HEK293 (cell line): Measurements from ENCODE around the gene ZFYVE19.
A peak's percentile ranks its signal among the peaks of the same experiment; 100 is the strongest.

Experiments
- HOXC10 ChIP-seq: sonication (generic); formaldehyde crosslinking; IDR thresholded peaks from 2 replicates; pipeline ENCODE4 v1.8.1; 2023; ENCODE audit warnings: mild to moderate bottlenecking, missing genetic modification reagents
- KLF1 ChIP-seq: fragments of 450-650 bp; formaldehyde crosslinking; IDR thresholded peaks from 2 replicates; pipeline ENCODE4 v1.5.1; 2016; ENCODE audit warnings: missing biosample characterization, missing genetic modification characterization
- KLF9 ChIP-seq: fragments of 450-650 bp; formaldehyde crosslinking; IDR thresholded peaks from 2 replicates; pipeline ENCODE4 v1.5.1; 2016; ENCODE audit warnings: missing biosample characterization, missing genetic modification characterization, low read depth
- PRDM6 ChIP-seq: fragments of 450-650 bp; formaldehyde crosslinking; IDR thresholded peaks from 2 replicates; pipeline ENCODE4 v1.5.1; 2017; ENCODE audit warnings: missing biosample characterization, missing genetic modification characterization
- SP2 ChIP-seq: fragments of 450-650 bp; formaldehyde crosslinking; IDR thresholded peaks from 2 replicates; pipeline ENCODE4 v1.5.1; 2016; ENCODE audit warnings: missing biosample characterization, missing genetic modification characterization
- ZBTB11 ChIP-seq: fragments of 450-650 bp; formaldehyde crosslinking; conservative IDR thresholded peaks from 2 replicates; pipeline ENCODE4 v1.5.1; 2016; ENCODE audit warnings: low read depth, missing biosample characterization, missing genetic modification characterization
- ZNF121 ChIP-seq: fragments of 450-650 bp; formaldehyde crosslinking; IDR thresholded peaks from 2 replicates; pipeline ENCODE4 v1.5.1; 2016; ENCODE audit warnings: missing biosample characterization, missing genetic modification characterization
- ZNF214 ChIP-seq: fragments of 450-650 bp; formaldehyde crosslinking; IDR thresholded peaks from 2 replicates; pipeline ENCODE4 v1.5.1; 2017; ENCODE audit warnings: missing biosample characterization, mild to moderate bottlenecking, missing genetic modification characterization, borderline replicate concordance
- ZNF274 ChIP-seq, 2 experiments: fragments of 200-500 bp in 1 of 2; fragments of 450-650 bp in 1 of 2; sonication (Bioruptor generic) in 1 of 2; formaldehyde crosslinking in 1 of 2; IDR thresholded peaks; 2 replicates each; pipeline versions ENCODE4 v1.5.1 to v1.6.1; 2014 to 2016; ENCODE audit warnings: borderline replicate concordance in 1 of 2, inconsistent platforms in 1 of 2, low read length in 1 of 2, missing biosample characterization in 1 of 2, missing genetic modification characterization in 1 of 2
- ZNF366 ChIP-seq: fragments of 450-650 bp; formaldehyde crosslinking; conservative IDR thresholded peaks from 2 replicates; pipeline ENCODE4 v1.5.1; 2016; ENCODE audit warnings: missing biosample characterization, missing genetic modification characterization
- ZNF394 ChIP-seq: fragments of 450-650 bp; formaldehyde crosslinking; IDR thresholded peaks from 2 replicates; pipeline ENCODE4 v1.5.1; 2016; ENCODE audit warnings: missing biosample characterization, missing genetic modification characterization, mild to moderate bottlenecking, moderate library complexity, borderline replicate concordance
- ZNF426 ChIP-seq: fragments of 450-650 bp; formaldehyde crosslinking; IDR thresholded peaks from 2 replicates; pipeline ENCODE4 v1.5.1; 2017; ENCODE audit warnings: missing biosample characterization, missing genetic modification characterization, mild to moderate bottlenecking, inconsistent platforms, moderate library complexity
- ZNF548 ChIP-seq: fragments of 450-650 bp; formaldehyde crosslinking; IDR thresholded peaks from 2 replicates; pipeline ENCODE4 v1.5.1; 2016; ENCODE audit warnings: missing biosample characterization, missing genetic modification characterization
- ZNF580 ChIP-seq: fragments of 450-650 bp; formaldehyde crosslinking; IDR thresholded peaks from 2 replicates; pipeline ENCODE4 v1.5.1; 2016; ENCODE audit warnings: missing biosample characterization, missing genetic modification characterization
- ZNF645 ChIP-seq: fragments of 450-650 bp; formaldehyde crosslinking; IDR thresholded peaks from 2 replicates; pipeline ENCODE4; 2016; ENCODE audit warnings: missing biosample characterization, missing genetic modification characterization
- ZNF658 ChIP-seq: fragments of 450-650 bp; formaldehyde crosslinking; IDR thresholded peaks from 2 replicates; pipeline ENCODE4; 2016; ENCODE audit warnings: missing biosample characterization, missing genetic modification characterization
- ZNF664 ChIP-seq: fragments of 450-650 bp; formaldehyde crosslinking; IDR thresholded peaks from 2 replicates; pipeline ENCODE4 v1.5.1; 2016; ENCODE audit warnings: missing biosample characterization, missing genetic modification characterization
- ZNF677 ChIP-seq: fragments of 450-650 bp; IDR thresholded peaks from 2 replicates; pipeline ENCODE4 v1.5.0; 2018; ENCODE audit warnings: missing biosample characterization, mild to moderate bottlenecking, missing genetic modification characterization, moderate library complexity
- ZXDB ChIP-seq: fragments of 450-650 bp; formaldehyde crosslinking; IDR thresholded peaks from 2 replicates; pipeline ENCODE4 v1.5.1; 2016; ENCODE audit warnings: missing biosample characterization, missing genetic modification characterization
- TF ChIP-seq, protein P1 (sequence below): fragments of 450-650 bp; formaldehyde crosslinking; IDR thresholded peaks from 2 replicates; pipeline ENCODE4 v1.5.1; 2016; ENCODE audit warnings: missing biosample characterization, missing genetic modification characterization, borderline replicate concordance
- TF ChIP-seq, protein P2 (sequence below): sonication (generic); formaldehyde crosslinking; IDR thresholded peaks from 2 replicates; pipeline ENCODE4 v1.8.1; 2022; ENCODE audit warnings: mild to moderate bottlenecking, moderate library complexity, missing genetic modification reagents
- TF ChIP-seq, protein P3 (sequence below): fragments of 450-650 bp; formaldehyde crosslinking; IDR thresholded peaks from 2 replicates; pipeline ENCODE4 v1.5.1; 2016; ENCODE audit warnings: missing biosample characterization, missing genetic modification characterization

Gene ZFYVE19

DNA sequence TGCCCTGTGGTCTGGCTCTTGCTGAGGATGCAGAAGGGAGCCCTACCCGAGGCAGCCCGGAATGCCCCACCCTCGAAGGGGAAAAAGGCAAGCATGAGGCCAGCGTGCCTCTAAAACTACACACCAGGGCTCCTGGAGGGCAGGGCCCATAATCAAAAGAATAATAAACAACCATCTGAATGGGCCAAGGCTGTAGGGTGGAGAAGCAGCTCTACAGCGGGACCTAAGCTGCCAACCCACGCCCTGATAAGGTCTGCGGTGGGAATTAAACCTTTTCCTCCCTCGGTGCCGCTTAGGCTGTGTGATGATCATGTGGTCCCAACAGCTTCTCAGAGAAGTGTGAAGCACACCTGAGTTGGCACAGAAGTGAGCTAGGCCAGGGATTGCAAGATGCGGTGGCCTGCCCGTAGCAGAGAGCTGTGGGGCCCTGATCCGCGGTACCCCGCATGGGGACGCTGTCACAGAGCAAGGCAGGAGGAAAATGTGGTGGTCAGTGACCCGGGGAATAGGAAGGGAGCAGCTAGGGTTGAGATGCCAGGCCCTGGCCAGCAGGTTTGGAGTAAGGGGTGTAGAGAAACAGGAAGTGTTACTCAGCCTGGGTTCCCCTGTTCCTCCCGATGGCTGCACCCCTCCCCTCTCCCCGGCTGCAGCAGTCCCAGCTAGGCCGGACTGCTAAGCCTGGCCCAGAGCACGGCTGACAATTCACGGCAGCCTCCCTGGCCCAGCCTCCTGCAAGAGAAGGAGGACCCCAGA lies 38.2 kb upstream of the ZFYVE19 start (continued):
- TF ChIP-seq ZNF645 (tag by site-specific recombination) (no peak), ZNF658 (no peak), ZNF366 (tag by site-specific recombination) (no peak), ZNF426 (tag by site-specific recombination) (no peak), PRDM6 (no peak), KLF1 (tag by site-specific recombination) (peak; percentile 98), ZXDB (0 out of 2 replicates have a peak, but pooled peaks have one; percentile 33), SP2 (tag by site-specific recombination) (no peak), KLF9 (tag by site-specific recombination) (no peak), ZBTB11 (tag by site-specific recombination) (peak; percentile 49; the same call in 1 of the 2 replicates), ZNF664 (tag by site-specific recombination) (no peak), ZNF121 (tag by site-specific recombination) (peak; percentile 95), HOXC10 (CRISPR knock-in tag) (no peak), ZNF274 (IDR thresholded peaks at IDR 0.05; ENCODE audit: low read length) (no peak), ZNF274 (tag by site-specific recombination; IDR thresholded peaks at IDR 0.05; ENCODE audit: borderline replicate concordance) (no peak), ZNF580 (tag by site-specific recombination) (no peak), ZNF677 (no peak), ZNF548 (no peak), ZNF214 (tag by site-specific recombination) (no peak), ZNF394 (tag by site-specific recombination) (0 out of 2 replicates have a peak, but pooled peaks have one; percentile 25)
- TF ChIP-seq, protein P1, sequence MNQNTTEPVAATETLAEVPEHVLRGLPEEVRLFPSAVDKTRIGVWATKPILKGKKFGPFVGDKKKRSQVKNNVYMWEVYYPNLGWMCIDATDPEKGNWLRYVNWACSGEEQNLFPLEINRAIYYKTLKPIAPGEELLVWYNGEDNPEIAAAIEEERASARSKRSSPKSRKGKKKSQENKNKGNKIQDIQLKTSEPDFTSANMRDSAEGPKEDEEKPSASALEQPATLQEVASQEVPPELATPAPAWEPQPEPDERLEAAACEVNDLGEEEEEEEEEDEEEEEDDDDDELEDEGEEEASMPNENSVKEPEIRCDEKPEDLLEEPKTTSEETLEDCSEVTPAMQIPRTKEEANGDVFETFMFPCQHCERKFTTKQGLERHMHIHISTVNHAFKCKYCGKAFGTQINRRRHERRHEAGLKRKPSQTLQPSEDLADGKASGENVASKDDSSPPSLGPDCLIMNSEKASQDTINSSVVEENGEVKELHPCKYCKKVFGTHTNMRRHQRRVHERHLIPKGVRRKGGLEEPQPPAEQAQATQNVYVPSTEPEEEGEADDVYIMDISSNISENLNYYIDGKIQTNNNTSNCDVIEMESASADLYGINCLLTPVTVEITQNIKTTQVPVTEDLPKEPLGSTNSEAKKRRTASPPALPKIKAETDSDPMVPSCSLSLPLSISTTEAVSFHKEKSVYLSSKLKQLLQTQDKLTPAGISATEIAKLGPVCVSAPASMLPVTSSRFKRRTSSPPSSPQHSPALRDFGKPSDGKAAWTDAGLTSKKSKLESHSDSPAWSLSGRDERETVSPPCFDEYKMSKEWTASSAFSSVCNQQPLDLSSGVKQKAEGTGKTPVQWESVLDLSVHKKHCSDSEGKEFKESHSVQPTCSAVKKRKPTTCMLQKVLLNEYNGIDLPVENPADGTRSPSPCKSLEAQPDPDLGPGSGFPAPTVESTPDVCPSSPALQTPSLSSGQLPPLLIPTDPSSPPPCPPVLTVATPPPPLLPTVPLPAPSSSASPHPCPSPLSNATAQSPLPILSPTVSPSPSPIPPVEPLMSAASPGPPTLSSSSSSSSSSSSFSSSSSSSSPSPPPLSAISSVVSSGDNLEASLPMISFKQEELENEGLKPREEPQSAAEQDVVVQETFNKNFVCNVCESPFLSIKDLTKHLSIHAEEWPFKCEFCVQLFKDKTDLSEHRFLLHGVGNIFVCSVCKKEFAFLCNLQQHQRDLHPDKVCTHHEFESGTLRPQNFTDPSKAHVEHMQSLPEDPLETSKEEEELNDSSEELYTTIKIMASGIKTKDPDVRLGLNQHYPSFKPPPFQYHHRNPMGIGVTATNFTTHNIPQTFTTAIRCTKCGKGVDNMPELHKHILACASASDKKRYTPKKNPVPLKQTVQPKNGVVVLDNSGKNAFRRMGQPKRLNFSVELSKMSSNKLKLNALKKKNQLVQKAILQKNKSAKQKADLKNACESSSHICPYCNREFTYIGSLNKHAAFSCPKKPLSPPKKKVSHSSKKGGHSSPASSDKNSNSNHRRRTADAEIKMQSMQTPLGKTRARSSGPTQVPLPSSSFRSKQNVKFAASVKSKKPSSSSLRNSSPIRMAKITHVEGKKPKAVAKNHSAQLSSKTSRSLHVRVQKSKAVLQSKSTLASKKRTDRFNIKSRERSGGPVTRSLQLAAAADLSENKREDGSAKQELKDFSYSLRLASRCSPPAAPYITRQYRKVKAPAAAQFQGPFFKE, result no peak
- TF ChIP-seq, protein P2, sequence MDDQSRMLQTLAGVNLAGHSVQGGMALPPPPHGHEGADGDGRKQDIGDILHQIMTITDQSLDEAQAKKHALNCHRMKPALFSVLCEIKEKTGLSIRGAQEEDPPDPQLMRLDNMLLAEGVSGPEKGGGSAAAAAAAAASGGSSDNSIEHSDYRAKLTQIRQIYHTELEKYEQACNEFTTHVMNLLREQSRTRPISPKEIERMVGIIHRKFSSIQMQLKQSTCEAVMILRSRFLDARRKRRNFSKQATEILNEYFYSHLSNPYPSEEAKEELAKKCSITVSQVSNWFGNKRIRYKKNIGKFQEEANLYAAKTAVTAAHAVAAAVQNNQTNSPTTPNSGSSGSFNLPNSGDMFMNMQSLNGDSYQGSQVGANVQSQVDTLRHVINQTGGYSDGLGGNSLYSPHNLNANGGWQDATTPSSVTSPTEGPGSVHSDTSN (CRISPR knock-in tag), result no peak
- TF ChIP-seq, protein P3, sequence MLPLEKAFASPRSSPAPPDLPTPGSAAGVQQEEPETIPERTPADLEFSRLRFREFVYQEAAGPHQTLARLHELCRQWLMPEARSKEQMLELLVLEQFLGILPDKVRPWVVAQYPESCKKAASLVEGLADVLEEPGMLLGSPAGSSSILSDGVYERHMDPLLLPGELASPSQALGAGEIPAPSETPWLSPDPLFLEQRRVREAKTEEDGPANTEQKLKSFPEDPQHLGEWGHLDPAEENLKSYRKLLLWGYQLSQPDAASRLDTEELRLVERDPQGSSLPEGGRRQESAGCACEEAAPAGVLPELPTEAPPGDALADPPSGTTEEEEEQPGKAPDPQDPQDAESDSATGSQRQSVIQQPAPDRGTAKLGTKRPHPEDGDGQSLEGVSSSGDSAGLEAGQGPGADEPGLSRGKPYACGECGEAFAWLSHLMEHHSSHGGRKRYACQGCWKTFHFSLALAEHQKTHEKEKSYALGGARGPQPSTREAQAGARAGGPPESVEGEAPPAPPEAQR (tag by site-specific recombination), result no peak
